H1 (cell line): Measurements from ENCODE around the gene COMP. TPM values are rescaled to one million over a fixed set of nuclear protein-coding genes. Genes with fewer than 3 reads are reported as not detected.

Experiments
- JUN ChIP-seq: IDR thresholded peaks from 2 replicates; pipeline ENCODE4 v1.6.1; 2011; ENCODE audit warnings: low read depth, mild to moderate bottlenecking, improper control_type of control experiment, low read length
- MAFK ChIP-seq: IDR thresholded peaks from 2 replicates; pipeline ENCODE4 v1.6.1; 2012; ENCODE audit warnings: low read depth, mild to moderate bottlenecking, improper control_type of control experiment, low read length
- RAD21 ChIP-seq, 2 experiments: IDR thresholded peaks in 1 of 2; conservative IDR thresholded peaks in 1 of 2; 2 replicates each; pipeline ENCODE4 v1.6.1; 2011; ENCODE audit warnings: low read depth in 2 of 2, low read length in 2 of 2, improper control_type of control experiment in 1 of 2, inconsistent platforms in 1 of 2, mild to moderate bottlenecking in 1 of 2, moderate library complexity in 1 of 2
- RBBP5 ChIP-seq: IDR thresholded peaks from 2 replicates; pipeline ENCODE4 v1.7.1; 2012; ENCODE audit warnings: low read depth, mild to moderate bottlenecking, inconsistent platforms, low read length, moderate library complexity, borderline replicate concordance
- RNF2 ChIP-seq: fragments of 200-900, 300-1000 bp; sonication (generic); IDR thresholded peaks from 2 replicates; pipeline ENCODE4 v1.7.1; 2016; ENCODE audit warnings: borderline replicate concordance, low read depth, mild to moderate bottlenecking, antibody characterized with exemption, low read length; ENCODE audit not compliant: poor library complexity, severe bottlenecking; ENCODE audit errors: missing control alignments
- SUZ12 ChIP-seq: fragments of 200-600 bp; sonication (generic); IDR thresholded peaks from 2 replicates; pipeline ENCODE4 v1.6.1; 2012; ENCODE audit warnings: mild to moderate bottlenecking, inconsistent platforms, low read length, moderate library complexity, mixed read lengths
- polyA plus RNA-seq, 7 experiments: library from polyadenylated mRNA; depleted of rRNA in 3 of 7; stranded (reverse) in 5 of 7; unstranded in 2 of 7; fragments of >200 nt in 5 of 7; fragments of 200-250 nt in 2 of 7; gene quantifications; 1 replicate in 5 of 7; 2 replicates in 1 of 7; 4 replicates in 1 of 7; pipeline versions ENCODE4 v1.2.1 to v1.2.3, GENCODE V29; 2011 to 2013; ENCODE audit warnings: missing spikeins in 2 of 7, mixed read lengths in 2 of 7
- total RNA-seq: library from RNA; stranded (reverse); fragmentation: NEBNext Ultra II Directional; extraction: Animal tissue kit (Norgen Biotek cat#: 25700); gene quantifications from 2 replicates; pipeline ENCODE4 v1.2.1, GENCODE V29; 2021

Gene COMP
- total and polyA plus RNA-seq, 2 of the 8 experiments (the other 6 are each of a cell fraction or from before 2014, with no cell fraction given): 0.17 TPM

DNA sequence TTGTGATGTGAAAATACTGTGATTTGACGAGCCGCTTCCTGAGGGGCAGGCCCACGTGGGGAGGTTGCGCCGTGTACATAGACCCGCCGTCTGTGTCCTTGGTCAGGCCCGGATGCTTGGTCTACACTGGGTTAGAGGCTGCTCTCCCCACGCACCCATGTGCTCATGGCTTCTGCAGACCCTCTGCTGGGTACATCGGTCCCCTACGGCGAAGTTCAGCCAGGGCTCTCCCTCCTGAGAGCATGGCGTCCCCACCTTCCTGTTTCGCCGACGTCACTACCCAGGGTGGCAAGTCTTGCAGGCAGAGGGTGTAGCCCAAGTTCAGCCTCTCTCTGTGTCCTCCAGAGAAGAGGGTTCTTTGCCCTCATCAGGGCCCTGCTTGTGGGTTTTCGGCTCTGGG lies 11.0 kb downstream of the COMP start (continued):
- TF ChIP-seq RBBP5: no peak
- no peak for TF ChIP-seq SUZ12
- no peak for TF ChIP-seq RNF2
- TF ChIP-seq JUN: no peak
- TF ChIP-seq MAFK: no peak
- no peak for TF ChIP-seq RAD21 (IDR thresholded peaks at IDR 0.05 in 1 of 2, conservative IDR thresholded peaks at IDR 0.05 in 1 of 2; ENCODE audit: low read depth in 2 of 2, low read length in 2 of 2)
